NCI-H1436 (cell line): Measurements from ENCODE around the gene TUB.
A peak's percentile ranks its signal among the peaks of the same experiment; 100 is the strongest.

Experiments
- DNase-seq: peaks from one replicate; lab custom pipeline; 2025; lab: John Stamatoyannopoulos, UW

The TUB gene

DNA sequence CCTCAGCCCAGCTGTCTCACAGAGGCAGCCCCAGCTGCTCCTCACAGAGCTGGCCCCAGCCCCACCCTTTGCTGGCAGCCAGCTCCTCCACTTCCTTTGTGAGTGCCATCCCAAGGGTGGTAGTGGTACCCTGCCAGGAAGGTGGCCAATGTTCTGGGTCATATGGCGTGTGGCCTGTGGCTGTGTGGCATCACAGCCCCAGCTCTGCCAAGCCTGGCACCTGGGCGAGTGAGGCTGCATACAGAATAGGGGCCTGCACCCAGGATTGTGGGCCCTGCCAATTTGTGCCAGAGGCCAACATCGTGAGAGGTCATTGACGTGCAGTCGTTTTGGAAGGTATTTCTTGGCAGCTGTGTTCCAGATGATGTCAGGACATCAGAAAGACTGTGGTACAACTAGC, 10.7 kb downstream of the TUB start:
- DNase-seq: no peak

- DNase-seq: peak; percentile 68
These were observed 11.8 kb downstream of the TUB start for GRCh38 chr11:8092587-8093424.

GRCh38 chr11:8093931-8094575, 13.0 kb downstream of the TUB start:
- no peak for DNase-seq

- DNase-seq: no peak
These were observed 13.6 kb downstream of the TUB start for GRCh38 chr11:8094656-8095055.

GRCh38 chr11:8095371-8095770, 14.4 kb downstream of the TUB start:
- DNase-seq: no peak

- DNase-seq: no peak
These were observed 15.0 kb downstream of the TUB start for GRCh38 chr11:8095806-8096522.

DNA sequence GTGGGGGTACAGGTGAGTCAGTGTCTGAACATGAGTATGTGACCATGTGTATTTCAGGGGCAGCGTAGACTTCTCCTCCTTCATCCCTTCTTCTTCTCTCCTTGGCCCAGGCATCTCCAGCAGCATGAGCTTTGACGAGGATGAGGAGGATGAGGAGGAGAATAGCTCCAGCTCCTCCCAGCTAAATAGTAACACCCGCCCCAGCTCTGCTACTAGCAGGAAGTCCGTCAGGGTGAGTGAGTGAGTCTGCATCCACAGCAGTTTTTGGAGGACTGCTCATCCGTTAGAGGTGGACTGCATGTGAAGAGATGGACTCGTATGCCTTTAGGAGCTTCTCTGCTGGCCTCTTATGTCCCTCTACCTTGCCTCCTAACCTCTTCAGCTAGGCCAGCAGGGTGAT, 15.6 kb downstream of the TUB start:
- no peak for DNase-seq

- no peak for DNase-seq
These were observed 16.1 kb downstream of the TUB start for GRCh38 chr11:8097062-8097461.

GRCh38 chr11:8097468-8097867, 16.5 kb downstream of the TUB start:
- DNase-seq: no peak

DNA sequence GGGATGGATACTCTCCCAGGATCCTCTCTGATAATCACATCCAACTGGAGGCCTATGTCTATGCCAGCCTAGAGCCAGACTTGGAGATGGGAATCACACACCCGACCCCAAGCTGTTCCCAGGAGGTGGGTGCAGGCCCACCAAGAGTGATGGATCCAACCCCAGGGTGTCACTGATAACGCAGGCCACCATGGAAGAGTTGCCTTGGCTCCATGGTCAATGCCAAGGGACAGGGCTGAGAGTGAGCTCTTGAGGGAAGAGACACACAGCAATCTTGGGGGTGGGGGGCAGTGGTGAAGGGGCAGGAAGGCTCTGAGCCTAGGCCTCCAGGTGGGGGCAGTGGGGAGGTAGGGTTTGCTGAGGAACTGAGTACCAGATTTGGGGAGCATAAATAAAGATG, 16.9 kb downstream of the TUB start:
- DNase-seq: no peak

DNA sequence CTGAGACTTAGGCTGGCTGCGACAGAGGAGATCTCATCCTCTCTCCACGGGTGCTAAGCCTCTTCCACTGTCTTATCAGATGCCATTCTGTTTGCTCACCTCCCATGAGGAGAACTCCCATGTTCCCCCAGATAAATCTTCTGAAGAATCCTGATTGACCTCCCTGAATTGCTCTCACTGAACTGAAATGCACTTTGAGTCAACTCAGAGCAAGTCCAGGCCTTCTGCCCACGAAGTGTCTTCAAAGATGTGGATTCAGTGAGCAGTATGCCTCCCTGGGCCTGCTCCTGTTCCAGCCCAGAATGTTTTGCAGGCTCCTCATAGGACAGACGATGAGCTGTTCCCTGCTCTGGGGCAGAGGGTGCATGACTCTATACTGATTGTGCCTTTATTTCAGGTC, 17.4 kb downstream of the TUB start:
- DNase-seq: no peak

DNA sequence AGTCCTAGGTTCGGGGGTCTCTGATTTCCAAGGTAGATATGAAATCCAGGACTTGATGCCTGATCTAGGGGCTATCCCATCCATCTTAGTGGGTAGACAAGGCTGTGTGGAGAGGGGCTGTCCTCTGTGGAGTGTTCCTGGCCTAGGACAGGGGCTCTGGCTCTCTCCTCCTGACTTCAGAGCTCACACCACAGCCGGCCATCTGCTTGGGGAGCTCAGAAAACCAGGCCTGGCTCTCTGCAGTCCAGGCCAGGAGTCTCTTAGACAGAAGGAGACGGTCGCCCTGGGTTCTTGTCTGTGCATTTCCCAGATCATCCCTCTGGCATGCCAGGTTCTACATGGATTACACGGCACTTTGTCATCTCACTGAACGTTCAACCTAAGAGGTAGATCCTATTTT, 17.9 kb downstream of the TUB start:
- no peak for DNase-seq

DNA sequence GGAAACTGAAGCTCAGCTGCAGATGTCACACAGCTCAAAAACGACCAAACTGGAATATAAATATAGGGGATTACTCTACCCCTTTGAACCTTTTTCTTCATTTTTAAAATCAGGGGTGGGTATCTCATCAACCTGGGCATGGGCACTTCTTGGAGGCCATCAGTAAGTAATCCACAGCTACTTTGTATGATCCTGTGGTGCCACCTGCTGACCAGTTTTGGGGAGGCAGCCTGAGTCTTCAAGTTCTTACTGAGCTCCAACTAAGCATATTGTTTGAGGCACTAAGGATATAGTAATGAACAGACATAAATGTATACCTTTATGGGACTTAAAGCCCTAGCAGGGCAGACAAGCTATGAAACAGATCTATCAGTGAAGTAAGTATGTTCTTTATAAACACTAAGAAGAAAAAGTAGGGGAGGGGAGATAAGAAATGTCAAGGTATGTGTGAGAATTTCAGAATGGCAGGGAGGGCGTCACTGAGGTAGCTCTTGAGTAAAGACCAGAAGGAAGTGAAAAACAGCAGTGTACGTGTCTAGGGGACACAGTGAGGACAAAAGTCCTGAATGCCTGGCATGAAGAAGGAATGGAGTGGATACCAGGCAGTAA, 18.4 kb downstream of the TUB start:
- DNase-seq: peak; percentile 50

- no peak for DNase-seq
These were observed 19.1 kb downstream of the TUB start for GRCh38 chr11:8100158-8100557.

GRCh38 chr11:8100605-8101004, 19.6 kb downstream of the TUB start:
- no peak for DNase-seq

- DNase-seq: no peak
These were observed 20.4 kb downstream of the TUB start for GRCh38 chr11:8101421-8101820.

DNA sequence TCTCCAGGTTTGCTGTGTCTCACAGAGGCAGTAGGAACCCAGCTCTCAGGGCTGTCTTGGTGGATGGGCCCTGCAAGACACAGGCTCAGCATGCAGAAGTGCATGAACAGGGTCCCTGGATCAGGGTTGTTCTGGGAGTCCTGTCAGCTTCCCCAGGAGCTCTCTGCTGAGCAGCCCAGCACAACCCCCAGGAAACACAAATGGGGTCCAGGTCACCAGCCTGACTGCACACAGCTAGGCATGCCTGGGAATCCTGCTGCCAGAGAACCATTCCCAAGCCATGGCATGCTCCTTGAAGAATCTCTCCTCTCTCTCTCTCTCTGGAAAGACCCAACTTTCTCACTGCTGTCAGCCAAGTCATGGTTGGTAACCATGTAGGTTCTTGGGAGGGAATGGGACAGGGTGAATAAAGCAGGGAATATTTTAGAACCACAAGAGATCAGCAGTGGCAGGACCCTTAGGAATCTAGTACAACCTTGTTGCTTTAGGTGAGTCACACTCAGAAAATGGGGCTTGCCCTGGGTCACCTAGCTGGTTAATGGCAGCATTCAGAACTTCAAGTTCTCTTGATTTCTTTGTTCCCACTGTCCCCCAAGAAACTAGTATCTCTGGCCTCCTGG, 21.4 kb downstream of the TUB start:
- no peak for DNase-seq

DNA sequence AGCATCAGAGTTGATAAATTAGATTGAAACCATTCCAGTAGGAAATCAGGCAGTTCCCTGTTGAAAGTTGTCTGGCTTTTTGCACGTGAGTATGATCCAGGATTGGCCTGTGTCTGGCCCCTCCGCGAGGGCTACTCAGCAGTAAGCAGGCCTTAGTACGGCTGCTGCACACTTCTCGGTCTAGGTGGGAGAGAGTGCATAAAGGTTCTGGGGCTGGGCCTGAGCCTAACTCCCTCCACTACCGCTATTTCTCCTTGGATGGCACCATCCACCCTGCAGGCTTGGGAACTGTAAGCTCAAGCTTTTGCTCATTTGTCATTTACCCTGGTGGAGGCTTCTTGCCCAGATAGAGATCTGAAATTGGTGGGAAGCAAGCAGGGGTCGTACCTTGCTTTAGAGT, 22.0 kb downstream of the TUB start:
- no peak for DNase-seq

GRCh38 chr11:8103909-8104308, 22.9 kb downstream of the TUB start:
- DNase-seq: no peak

DNA sequence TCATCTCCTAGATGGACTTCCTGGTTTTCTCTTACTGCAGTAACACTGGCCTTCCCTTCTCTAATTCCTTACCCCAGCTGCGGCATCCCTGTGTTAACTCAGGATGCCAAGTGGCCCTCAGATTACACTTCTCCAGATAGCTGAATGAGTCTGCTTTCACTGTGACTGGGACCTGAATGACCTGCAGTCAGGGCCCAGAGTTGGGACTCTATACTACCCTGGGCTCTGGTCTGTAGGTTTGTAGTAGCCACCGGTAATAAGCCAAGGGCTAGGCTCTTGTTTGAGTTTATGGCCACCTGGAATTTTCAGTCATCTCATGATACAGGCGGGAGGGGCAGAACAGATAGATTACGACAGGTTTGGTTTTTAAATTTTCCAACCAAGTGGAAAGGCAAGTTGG, 24.1 kb downstream of the TUB start:
- DNase-seq: no peak

DNA sequence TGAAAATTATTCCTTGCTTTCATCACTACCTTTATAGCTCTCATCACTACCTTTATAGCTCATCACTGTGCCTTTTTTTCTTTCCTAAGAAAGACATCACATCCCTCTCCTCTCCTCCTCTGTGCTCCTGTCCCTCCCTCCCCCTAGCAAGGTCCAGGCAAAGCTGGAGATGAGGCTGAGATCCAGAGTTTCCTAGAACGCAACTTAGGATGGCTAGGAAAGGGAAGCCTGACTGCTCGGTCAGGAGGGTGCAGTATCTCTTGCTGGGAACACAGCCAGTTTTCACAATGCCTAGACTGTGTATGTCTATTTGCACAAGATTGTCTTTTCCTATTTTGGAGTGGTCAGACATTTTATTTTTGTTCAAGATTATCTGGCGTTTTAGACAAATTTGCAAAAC, 24.7 kb downstream of the TUB start:
- DNase-seq: no peak

GRCh38 chr11:8106679-8107078, 25.7 kb downstream of the TUB start:
- DNase-seq: no peak
